ENCODE measurements around the gene EHMT2. TPM values are rescaled to one million over a fixed set of nuclear protein-coding genes. Genes with fewer than 3 reads are reported as not detected.

EHMT2 gene
- total RNA-seq, 4 donors from 2014 or later = 38.2 to 63.9 (median 46.8) TPM

- H3K27me3 ChIP-seq = no peaks in the 10 kb centered on the region
- peaks cover 9 to 70% (median 33%) of the 10 kb centered on the region in 3 donors for H3K36me3 ChIP-seq
- H3K9me3 ChIP-seq = no peaks in the 10 kb centered on the region
- 73 to 74% methylated on average over 9 of the region's 9 CpGs for WGBS, 2 donors
- no peaks in the 10 kb centered on the region for H3K4me1 ChIP-seq
- H3K27ac ChIP-seq = no peak overlapping the region
- DNase-seq (ENCODE audit: low spot score in 2 of 2) = no peak
- no peak for TF ChIP-seq EP300 (IDR thresholded peaks at IDR 0.05)
- TF ChIP-seq POLR2A (IDR thresholded peaks at IDR 0.05) = no peak
- no peak overlapping the region for H3K4me3 ChIP-seq
These were observed 16.2 kb downstream of the EHMT2 start for GRCh38 chr6:31881136-31881859.

DNA sequence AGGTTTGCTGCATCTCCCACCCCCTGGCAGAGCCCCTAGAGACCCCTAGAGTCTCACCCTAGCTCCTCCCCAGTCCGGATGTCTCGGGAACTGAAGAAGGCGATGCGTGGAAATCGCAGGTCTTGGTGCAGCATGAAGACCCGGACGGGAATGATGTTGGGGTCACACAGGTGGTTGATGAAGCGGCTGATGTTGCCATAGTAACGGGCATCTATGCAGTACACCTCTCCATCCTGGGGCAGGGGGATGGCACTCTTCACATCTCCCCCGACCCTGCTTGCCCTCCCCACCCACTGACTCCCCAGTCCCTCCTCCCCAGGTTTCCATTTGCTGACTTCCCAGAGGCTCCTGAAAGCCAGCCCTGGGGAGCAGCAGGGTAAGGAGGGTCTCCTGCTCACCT lies 16.9 kb downstream of the EHMT2 start:
- H3K36me3 ChIP-seq = peaks cover 9 to 63% (median 33%) of the 10 kb centered on the region in 3 donors
- no peak for DNase-seq (ENCODE audit: low spot score in 2 of 2)

GRCh38 chr6:31879901-31880300 lies 17.6 kb downstream of the EHMT2 start:
- Histone ChIP-seq H3K27ac (peak overlapping the region in 1 of 4 donors; percentile 54), H3K4me1 (no peaks in the 10 kb centered on the region), H3K4me3 (no peak overlapping the region), H3K36me3 (peaks cover 9 to 56% (median 33%) of the 10 kb centered on the region in 3 donors), H3K27me3 (no peaks in the 10 kb centered on the region), H3K9me3 (no peaks in the 10 kb centered on the region)
- no peak for TF ChIP-seq POLR2A (IDR thresholded peaks at IDR 0.05)
- DNase-seq (ENCODE audit: low spot score in 2 of 2) = no peak
- 65 to 75% methylated on average over 10 of the region's 10 CpGs for WGBS, 2 donors

More for the DNA sequence above, 16.9 kb downstream of the EHMT2 start:
- no peak overlapping the region for H3K27ac ChIP-seq
- no peaks in the 10 kb centered on the region for H3K9me3 ChIP-seq
- H3K27me3 ChIP-seq = no peaks in the 10 kb centered on the region
- WGBS, 2 donors = 88 to 92% methylated on average over 10 of the region's 10 CpGs
- H3K4me1 ChIP-seq = no peaks in the 10 kb centered on the region
- no peak overlapping the region for H3K4me3 ChIP-seq
- TF ChIP-seq CTCF (IDR thresholded peaks at IDR 0.05) = no peak
- no peak for TF ChIP-seq POLR2A (IDR thresholded peaks at IDR 0.05)
- TF ChIP-seq EP300 (IDR thresholded peaks at IDR 0.05) = no peak

- DNase-seq (ENCODE audit: low spot score in 2 of 2) = no peak
- Histone ChIP-seq H3K27ac (peak overlapping the region in 1 of 4 donors; percentile 54), H3K27me3 (no peaks in the 10 kb centered on the region), H3K9me3 (no peaks in the 10 kb centered on the region), H3K36me3 (peaks cover 9 to 48% (median 27%) of the 10 kb centered on the region in 3 donors), H3K4me3 (no peak overlapping the region), H3K4me1 (no peaks in the 10 kb centered on the region)
- TF ChIP-seq POLR2A (IDR thresholded peaks at IDR 0.05) = no peak
- TF ChIP-seq CTCF (IDR thresholded peaks at IDR 0.05) = no peak
- no peak for TF ChIP-seq EP300 (IDR thresholded peaks at IDR 0.05)
- WGBS, 2 donors = 75 to 77% methylated on average over 13 of the region's 13 CpGs
These were observed 18.4 kb downstream of the EHMT2 start for GRCh38 chr6:31879143-31879542.

GRCh38 chr6:31878726-31879125 lies 18.8 kb downstream of the EHMT2 start, which contains the start of gene SLC44A4:
Gene SLC44A4, minus strand, starts transcription at chr6:31878997. Its CDS starts 17 bp downstream, at chr6:31878980.
- no peaks in the 10 kb centered on the region for H3K27me3 ChIP-seq
- no peak for DNase-seq (ENCODE audit: low spot score in 2 of 2)
- peak within 1 kb of the TSS in 1 of 4 donors; percentile 14 for H3K4me3 ChIP-seq
- no peaks in the 10 kb centered on the region for H3K9me3 ChIP-seq
- peak within 1 kb of the TSS in 1 of 4 donors; percentile 70 for H3K27ac ChIP-seq
- WGBS, 2 donors = 35 to 48% methylated on average over 18 of the region's 18 CpGs
- H3K4me1 ChIP-seq = no peaks in the 10 kb centered on the region
- TF ChIP-seq POLR2A (IDR thresholded peaks at IDR 0.05) (no peak), CTCF (IDR thresholded peaks at IDR 0.05) (no peak), EP300 (IDR thresholded peaks at IDR 0.05) (no peak)
- peaks cover 8 to 44% (median 23%) of the 10 kb centered on the region in 3 donors for H3K36me3 ChIP-seq

DNA sequence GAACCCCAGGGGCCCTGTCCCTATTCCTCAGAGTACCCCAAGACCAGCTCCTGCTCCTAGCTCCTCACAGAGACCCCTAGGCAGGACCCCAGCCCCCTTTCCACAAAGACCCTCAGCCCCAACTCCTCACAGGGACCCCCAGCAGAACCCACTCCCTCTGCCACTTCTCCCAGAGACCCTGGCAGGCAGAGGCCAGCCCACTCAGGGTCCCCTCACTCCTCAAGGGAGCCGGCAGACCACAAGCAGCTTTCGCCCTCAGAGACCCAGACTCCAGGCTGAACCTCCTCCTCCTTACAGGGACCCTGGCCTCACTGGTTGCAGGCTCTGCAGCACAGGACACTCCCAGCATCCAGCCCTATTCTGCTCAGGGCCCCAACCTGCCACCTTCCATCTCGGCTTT lies 19.3 kb downstream of the EHMT2 start:
- TF ChIP-seq EP300 (IDR thresholded peaks at IDR 0.05) (no peak), POLR2A (IDR thresholded peaks at IDR 0.05) (no peak), CTCF (IDR thresholded peaks at IDR 0.05) (no peak)
- no peaks in the 10 kb centered on the region for H3K27me3 ChIP-seq
- no peaks in the 10 kb centered on the region for H3K4me1 ChIP-seq
- DNase-seq (ENCODE audit: low spot score in 2 of 2) = no peak
- H3K9me3 ChIP-seq = no peaks in the 10 kb centered on the region
- H3K4me3 ChIP-seq = peak overlapping the region in 1 of 4 donors; percentile 14
- H3K27ac ChIP-seq = peak overlapping the region in 1 of 4 donors; percentile 70
- H3K36me3 ChIP-seq = peaks cover 5 to 39% (median 18%) of the 10 kb centered on the region in 3 donors
- 55 to 81% methylated on average over 3 of the region's 3 CpGs for WGBS, 2 donors
